IMR-90 (cell line): ENCODE measurements around the gene BTBD6. TPM values are rescaled to one million over a fixed set of nuclear protein-coding genes. Genes with fewer than 3 reads are reported as not detected.

Experiments
- ATAC-seq: fragments of 200-7000 bp; cut with Tn5 transposase; 2 replicates; pipeline ENCODE4 v1.9.1; 2020; ENCODE audit warnings: low read depth, mild to moderate bottlenecking, moderate library complexity
- BruUV-seq: library from RNA; stranded (reverse); fragments of 400-500 nt; replicated peaks from 2 replicates; lab custom pipeline; 2021; lab: Mats Ljungman, UMichigan
- CTCF ChIA-PET: fragments of 300-600 bp; formaldehyde crosslinking; extraction: SDS; loops from one replicate; lab custom pipeline; 2021; ENCODE audit warnings: antibody characterized with exemption; lab: Yijun Ruan, JAX
- POLR2A ChIA-PET: fragments of 300-600 bp; sonication (Branson Sonifier 250); formaldehyde crosslinking; loops from one replicate; lab custom pipeline; 2022; ENCODE audit warnings: antibody characterized with exemption; ENCODE audit not compliant: unreplicated experiment; lab: Charles Lee
- DNase-seq: peaks from one replicate; pipeline ENCODE4 v3.0.0; 2013
- H2AFZ ChIP-seq: replicated peaks from 2 replicates; pipeline ENCODE3; 2013; ENCODE audit warnings: low read length, mild to moderate bottlenecking; ENCODE audit not compliant: poor library complexity
- H2AK5ac ChIP-seq: 2 replicates; pipeline ENCODE4 v1.6.1; 2013; ENCODE audit warnings: low read depth, low read length, inconsistent platforms
- H2AK9ac ChIP-seq: replicated peaks from 2 replicates; pipeline ENCODE3; 2013; ENCODE audit warnings: mild to moderate bottlenecking, low read depth, low read length, moderate library complexity; ENCODE audit not compliant: poor library complexity
- H2BK120ac ChIP-seq: 2 replicates; pipeline ENCODE4 v1.6.1; 2013; ENCODE audit warnings: low read depth, low read length, inconsistent platforms
- H2BK15ac ChIP-seq: 3 replicates; pipeline ENCODE4 v1.6.1; 2013; ENCODE audit warnings: low read depth, low read length, inconsistent platforms
- H2BK20ac ChIP-seq: 2 replicates; pipeline ENCODE4 v1.6.1; 2013; ENCODE audit warnings: low read depth, mild to moderate bottlenecking, inconsistent platforms, low read length, moderate library complexity
- H2BK5ac ChIP-seq: 2 replicates; pipeline ENCODE4 v1.6.1; 2013; ENCODE audit warnings: mild to moderate bottlenecking, low read depth, low read length, inconsistent platforms; ENCODE audit not compliant: poor library complexity, severe bottlenecking
- H3K14ac ChIP-seq: replicated peaks from 2 replicates; pipeline ENCODE4 v1.6.1; 2013; ENCODE audit warnings: low read depth, low read length, inconsistent platforms
- H3K18ac ChIP-seq: 2 replicates; pipeline ENCODE4 v1.6.1; 2013; ENCODE audit warnings: low read depth, low read length, control low read depth
- H3K23ac ChIP-seq: 2 replicates; pipeline ENCODE4 v1.6.1; 2013; ENCODE audit warnings: low read depth, low read length, inconsistent platforms
- H3K27ac ChIP-seq: 2 replicates; pipeline ENCODE4 v1.5.1; 2013; ENCODE audit warnings: mild to moderate bottlenecking, control low read depth, low read length; ENCODE audit not compliant: insufficient read depth
- H3K27me3 ChIP-seq: 2 replicates; pipeline ENCODE4 v1.6.1; 2013; ENCODE audit warnings: low read length; ENCODE audit not compliant: control insufficient read depth, insufficient read depth
- H3K36me3 ChIP-seq: 2 replicates; pipeline ENCODE4 v1.6.1; 2013; ENCODE audit warnings: low read length, mixed read lengths; ENCODE audit not compliant: control insufficient read depth, insufficient read depth
- H3K4ac ChIP-seq: 2 replicates; pipeline ENCODE4 v1.6.1; 2013; ENCODE audit warnings: low read depth, low read length, inconsistent platforms
- H3K4me1 ChIP-seq: 2 replicates; pipeline ENCODE4 v1.6.1; 2013; ENCODE audit warnings: low read length, mixed read lengths; ENCODE audit not compliant: control insufficient read depth, insufficient read depth
- H3K4me2 ChIP-seq: 2 replicates; pipeline ENCODE4 v1.6.1; 2013; ENCODE audit warnings: low read depth, mild to moderate bottlenecking, control low read depth, low read length, moderate library complexity
- H3K4me3 ChIP-seq: 2 replicates; pipeline ENCODE4 v1.5.1; 2013; ENCODE audit warnings: low read depth, mild to moderate bottlenecking, control low read depth, low read length, moderate library complexity; ENCODE audit not compliant: insufficient read depth
- H3K56ac ChIP-seq: 2 replicates; pipeline ENCODE4 v1.6.1; 2013; ENCODE audit warnings: low read length, inconsistent platforms; ENCODE audit not compliant: insufficient read depth; ENCODE audit errors: extremely low read depth
- H3K79me1 ChIP-seq, 2 experiments: 2 replicates each; pipeline ENCODE4 v1.6.1; 2013; ENCODE audit warnings: low read length in 2 of 2, inconsistent platforms in 1 of 2, low read depth in 1 of 2
- H3K9ac ChIP-seq: 2 replicates; pipeline ENCODE4 v1.6.1; 2013; ENCODE audit warnings: low read depth, low read length, control low read depth
- H3K9me1 ChIP-seq: 2 replicates; pipeline ENCODE4 v1.6.1; 2013; ENCODE audit warnings: low read length, inconsistent platforms; ENCODE audit not compliant: insufficient read depth
- H3K9me3 ChIP-seq: 2 replicates; pipeline ENCODE4 v1.6.1; 2013; ENCODE audit warnings: low read length; ENCODE audit not compliant: control insufficient read depth, insufficient read depth
- H4K20me1 ChIP-seq: 2 replicates; pipeline ENCODE4 v1.6.1; 2013; ENCODE audit warnings: low read length, inconsistent platforms; ENCODE audit not compliant: insufficient read depth
- H4K5ac ChIP-seq: 2 replicates; pipeline ENCODE4 v1.6.1; 2013; ENCODE audit warnings: mild to moderate bottlenecking, low read depth, low read length, control low read depth
- H4K8ac ChIP-seq, 2 experiments: 2 replicates each; pipeline ENCODE4 v1.6.1; 2013; ENCODE audit warnings: low read depth in 2 of 2, low read length in 2 of 2, control low read depth in 1 of 2, inconsistent platforms in 1 of 2
- H4K91ac ChIP-seq: 2 replicates; pipeline ENCODE4 v1.6.1; 2013; ENCODE audit warnings: low read depth, low read length, inconsistent platforms; ENCODE audit not compliant: insufficient read depth
- FOS ChIP-seq: fragments of 150-350 bp; IDR thresholded peaks from 2 replicates; pipeline ENCODE4 v1.6.1; 2016; ENCODE audit warnings: low read depth, low read length
- MAFK ChIP-seq: IDR thresholded peaks from 2 replicates; pipeline ENCODE4 v1.6.1; 2012; ENCODE audit warnings: low read depth, low read length, improper control_type of control experiment
- MAZ ChIP-seq: IDR thresholded peaks from 2 replicates; pipeline ENCODE4 v1.6.1; 2012; ENCODE audit warnings: low read depth, mild to moderate bottlenecking, low read length, improper control_type of control experiment, moderate library complexity, borderline replicate concordance
- NFE2L2 ChIP-seq: fragments of 150-350 bp; IDR thresholded peaks from 2 replicates; pipeline ENCODE4 v1.6.1; 2016; ENCODE audit warnings: low read depth, mild to moderate bottlenecking, low read length
- RAD21 ChIP-seq: IDR thresholded peaks from 2 replicates; pipeline ENCODE4 v1.6.1; 2012; ENCODE audit warnings: low read length, improper control_type of control experiment
- RCOR1 ChIP-seq: IDR thresholded peaks from 2 replicates; pipeline ENCODE4 v1.6.1; 2012; ENCODE audit warnings: mild to moderate bottlenecking, low read length, improper control_type of control experiment; ENCODE audit not compliant: insufficient replicate concordance
- SMC3 ChIP-seq: fragments of 150-350 bp; IDR thresholded peaks from 2 replicates; pipeline ENCODE4 v1.6.1; 2016; ENCODE audit warnings: low read depth, mild to moderate bottlenecking, antibody characterized with exemption, low read length, moderate library complexity
- USF2 ChIP-seq: fragments of 150-350 bp; IDR thresholded peaks from 2 replicates; pipeline ENCODE4 v1.6.1; 2017; ENCODE audit warnings: mild to moderate bottlenecking, antibody characterized with exemption, low read length, low read depth
- WGBS, 2 experiments: methylation state at CpG; one replicate each; pipeline versions ENCODE4 v1.1.5 to v1.1.7; 2013; ENCODE audit warnings: missing lambda C conversion rate in 2 of 2; ENCODE audit not compliant: insufficient read length in 1 of 2; ENCODE audit errors: extremely low coverage in 2 of 2; 5-methylcytosine and 5-hydroxymethylcytosine counted together
- dilution Hi-C: fragments of 300-500 bp; cut with HindIII; formaldehyde crosslinking; loops from one replicate; pipeline ENCODE4 v1.14.3; 2018; ENCODE audit warnings: low sequenced_read_pairs; ENCODE audit not compliant: unreplicated experiment
- in situ Hi-C: fragments of 300-500 bp; cut with MboI; formaldehyde crosslinking; loops from 3 replicates; pipeline ENCODE4 v1.14.3; 2019; ENCODE audit warnings: low sequenced_read_pairs, inconsistent platforms, mixed read lengths
- intact Hi-C: fragments of 100-400 bp; cut with micrococcal nuclease; formaldehyde crosslinking; loops from 2 replicates; pipeline ENCODE4 v1.10.0; 2022
- polyA plus RNA-seq, 3 experiments: library from polyadenylated mRNA; depleted of rRNA; stranded (reverse); fragments of >200 nt; gene quantifications; 2 replicates each; pipeline ENCODE4 v1.2.3, GENCODE V29; 2012; ENCODE audit warnings: low replicate concordance in 1 of 3
- total RNA-seq: library from RNA; depleted of rRNA; stranded (reverse); fragments of >200 nt; gene quantifications from 2 replicates; pipeline ENCODE4 v1.2.3, GENCODE V29; 2012
- TF ChIP-seq, protein P1 (sequence below): conservative IDR thresholded peaks from 2 replicates; pipeline ENCODE4 v1.5.1; 2012; ENCODE audit warnings: mild to moderate bottlenecking, low read depth, low read length, improper control_type of control experiment

Gene BTBD6
- total and polyA plus RNA-seq, 2 of the 4 experiments (the other 2 are of a cell fraction), result 33.9 to 43.9 TPM

GRCh38 chr14:105221598-105222178, 26.6 kb upstream of the BTBD6 start:
- Histone ChIP-seq H3K23ac (no peak overlapping the region), H3K4me3 (no peak overlapping the region)
- dilution Hi-C loops, result no loop called here

More at GRCh38 chr14:105221598-105222178, 26.6 kb upstream of the BTBD6 start:
- H4K91ac ChIP-seq, result no peak overlapping the region
- H3K14ac ChIP-seq, result no peak overlapping the region
- in situ Hi-C loops (no loop called here), intact Hi-C loops (no loop called here)
- no peak overlapping the region for H3K18ac ChIP-seq
- H3K79me1 ChIP-seq, result peaks cover 3 to 9% of the 10 kb centered on the region in 2 experiments
- H3K4me1 ChIP-seq, result peaks cover 2% of the 10 kb centered on the region; the same call in 1 of the 2 replicates
- DNase-seq (no peak), ATAC-seq (no peak)
- H3K4ac ChIP-seq, result no peak overlapping the region
- POLR2A ChIA-PET, result no interaction called here
- no peaks in the 10 kb centered on the region for H3K27me3 ChIP-seq
- H3K9me1 ChIP-seq, result peaks cover 3% of the 10 kb centered on the region
- H2AK5ac ChIP-seq, result no peak overlapping the region
- no peak overlapping the region for H2AK9ac ChIP-seq
- H2BK5ac ChIP-seq, result no peak overlapping the region
- H3K4me2 ChIP-seq, result no peak overlapping the region
- no peak overlapping the region for H4K8ac ChIP-seq
- no peak overlapping the region for H3K56ac ChIP-seq
- BruUV-seq, result no TSS peak
- H3K9ac ChIP-seq, result no peak overlapping the region
- H3K27ac ChIP-seq, result no peak overlapping the region
- H4K20me1 ChIP-seq, result no peaks in the 10 kb centered on the region; the same call in 1 of the 2 replicates
- no peak for TF ChIP-seq RCOR1
- TF ChIP-seq, protein P1, sequence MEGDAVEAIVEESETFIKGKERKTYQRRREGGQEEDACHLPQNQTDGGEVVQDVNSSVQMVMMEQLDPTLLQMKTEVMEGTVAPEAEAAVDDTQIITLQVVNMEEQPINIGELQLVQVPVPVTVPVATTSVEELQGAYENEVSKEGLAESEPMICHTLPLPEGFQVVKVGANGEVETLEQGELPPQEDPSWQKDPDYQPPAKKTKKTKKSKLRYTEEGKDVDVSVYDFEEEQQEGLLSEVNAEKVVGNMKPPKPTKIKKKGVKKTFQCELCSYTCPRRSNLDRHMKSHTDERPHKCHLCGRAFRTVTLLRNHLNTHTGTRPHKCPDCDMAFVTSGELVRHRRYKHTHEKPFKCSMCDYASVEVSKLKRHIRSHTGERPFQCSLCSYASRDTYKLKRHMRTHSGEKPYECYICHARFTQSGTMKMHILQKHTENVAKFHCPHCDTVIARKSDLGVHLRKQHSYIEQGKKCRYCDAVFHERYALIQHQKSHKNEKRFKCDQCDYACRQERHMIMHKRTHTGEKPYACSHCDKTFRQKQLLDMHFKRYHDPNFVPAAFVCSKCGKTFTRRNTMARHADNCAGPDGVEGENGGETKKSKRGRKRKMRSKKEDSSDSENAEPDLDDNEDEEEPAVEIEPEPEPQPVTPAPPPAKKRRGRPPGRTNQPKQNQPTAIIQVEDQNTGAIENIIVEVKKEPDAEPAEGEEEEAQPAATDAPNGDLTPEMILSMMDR, result no peak
- TF ChIP-seq USF2, result no peak
- TF ChIP-seq MAZ, result no peak
- TF ChIP-seq SMC3, result no peak
- no peak for TF ChIP-seq MAFK
- TF ChIP-seq FOS, result no peak
- no peak for TF ChIP-seq RAD21
- TF ChIP-seq NFE2L2, result no peak
- no peak overlapping the region for H4K5ac ChIP-seq
- H3K9me3 ChIP-seq, result no peaks in the 10 kb centered on the region
- 96% methylated on average over 16 of the region's 27 CpGs; no CpG with 5 or more reads in 1 of the 2 experiments for WGBS, 2 experiments
- H2BK120ac ChIP-seq, result no peak overlapping the region
- no peak overlapping the region for H2AFZ ChIP-seq
- H2BK15ac ChIP-seq, result no peak overlapping the region
- CTCF ChIA-PET, result no interaction called here
- H3K36me3 ChIP-seq, result peaks cover 56% of the 10 kb centered on the region
- no peak overlapping the region for H2BK20ac ChIP-seq
